ENCODE measurements around the gene RNASE8. TPM values are rescaled to one million over a fixed set of nuclear protein-coding genes. Genes with fewer than 3 reads are reported as not detected.

RNASE8 gene
- total and polyA plus RNA-seq, 7 donors = not detected

- no peaks in the 10 kb centered on the region for H3K27me3 ChIP-seq
- WGBS, 2 donors = 82 to 85% methylated on average over 5 of the region's 5 CpGs
- H3K36me3 ChIP-seq = no peaks in the 10 kb centered on the region
- H3K27ac ChIP-seq = no peak overlapping the region
- TF ChIP-seq POLR2AphosphoS5 (IDR thresholded peaks at IDR 0.05) (no peak), POLR2A (IDR thresholded peaks at IDR 0.05) (no peak), CTCF (IDR thresholded peaks at IDR 0.05) (no peak), EP300 (IDR thresholded peaks at IDR 0.05) (no peak)
- H3K4me3 ChIP-seq = no peak overlapping the region
- DNase-seq = no peak
- no peaks in the 10 kb centered on the region for H3K9me3 ChIP-seq
- intact Hi-C loops (cut with DNase I) = no loop called here
- H3K4me1 ChIP-seq = no peaks in the 10 kb centered on the region
Measured at GRCh38 chr14:21032326-21033132, 25.1 kb upstream of the RNASE8 start.

GRCh38 chr14:21033133-21033698 is 24.4 kb upstream of the RNASE8 start:
- intact Hi-C loops (cut with DNase I) = no loop called here
- 88 to 95% methylated on average over 4 of the region's 4 CpGs for whole genome bisulfite sequencing, 2 donors
- Histone ChIP-seq H3K27ac (no peak overlapping the region), H3K9me3 (no peaks in the 10 kb centered on the region), H3K4me3 (no peak overlapping the region), H3K4me1 (peaks cover 0 to 5% (median 2%) of the 10 kb centered on the region in 4 donors), H3K36me3 (no peaks in the 10 kb centered on the region), H3K27me3 (no peaks in the 10 kb centered on the region)
- DNase-seq = no peak
- no peak for TF ChIP-seq POLR2A (IDR thresholded peaks at IDR 0.05)

- Histone ChIP-seq H3K36me3 (no peaks in the 10 kb centered on the region), H3K27me3 (no peaks in the 10 kb centered on the region), H3K4me1 (peaks cover 0 to 19% (median 15%) of the 10 kb centered on the region in 4 donors), H3K9me3 (no peaks in the 10 kb centered on the region), H3K4me3 (no peak within 1 kb of the TSS), H3K27ac (no peak within 1 kb of the TSS)
- intact Hi-C loops (cut with DNase I) = no loop called here
- no peak for TF ChIP-seq EP300 (IDR thresholded peaks at IDR 0.05)
- TF ChIP-seq POLR2AphosphoS5 (IDR thresholded peaks at IDR 0.05) = no peak
- TF ChIP-seq POLR2A (IDR thresholded peaks at IDR 0.05) = no peak
- no peak for TF ChIP-seq CTCF (IDR thresholded peaks at IDR 0.05)
- 84 to 86% methylated on average over 5 of the region's 5 CpGs for WGBS, 2 donors
- no peak for DNase-seq
Measured at GRCh38 chr14:21034707-21035106, 22.9 kb upstream of the RNASE8 start, which contains the start of gene RNASE13. Gene RNASE13 (minus strand): TSS chr14:21034807. CDS start chr14:21034288, 519 bp downstream.

- no peak for DNase-seq
- Histone ChIP-seq H3K27ac (peak overlapping the region in 1 of 4 donors; percentile 17), H3K4me1 (peaks cover 0 to 24% (median 20%) of the 10 kb centered on the region in 4 donors), H3K4me3 (no peak overlapping the region), H3K27me3 (no peaks in the 10 kb centered on the region), H3K36me3 (no peaks in the 10 kb centered on the region), H3K9me3 (no peaks in the 10 kb centered on the region)
- no peak for TF ChIP-seq CTCF (IDR thresholded peaks at IDR 0.05)
- TF ChIP-seq POLR2A (IDR thresholded peaks at IDR 0.05) = no peak
- no peak for TF ChIP-seq EP300 (IDR thresholded peaks at IDR 0.05)
- TF ChIP-seq POLR2AphosphoS5 (IDR thresholded peaks at IDR 0.05) = no peak
- intact Hi-C loops (cut with DNase I) = no loop called here
- WGBS, 2 donors = 93 to 95% methylated on average over 7 of the region's 7 CpGs
Measured at GRCh38 chr14:21036751-21037150, 20.9 kb upstream of the RNASE8 start.

- 87 to 94% methylated on average over 3 of the region's 3 CpGs for WGBS, 2 donors
- Histone ChIP-seq H3K27me3 (no peaks in the 10 kb centered on the region), H3K4me1 (peaks cover 0 to 24% (median 20%) of the 10 kb centered on the region in 4 donors), H3K9me3 (no peaks in the 10 kb centered on the region), H3K4me3 (no peak overlapping the region), H3K36me3 (no peaks in the 10 kb centered on the region), H3K27ac (peak overlapping the region in 1 of 4 donors; percentile 17)
- no peak for DNase-seq
- no peak for TF ChIP-seq POLR2A (IDR thresholded peaks at IDR 0.05)
- TF ChIP-seq CTCF (IDR thresholded peaks at IDR 0.05) = no peak
- no peak for TF ChIP-seq EP300 (IDR thresholded peaks at IDR 0.05)
- no peak for TF ChIP-seq POLR2AphosphoS5 (IDR thresholded peaks at IDR 0.05)
- intact Hi-C loops (cut with DNase I) = no loop called here
Measured at GRCh38 chr14:21037156-21037555, 20.5 kb upstream of the RNASE8 start.

Data from sigmoid colon (tissue), 7 donors.